Activated T-cell treated with anti-CD3 and anti-CD28 coated beads, Interleukin-2, amount 50 U/mL, for 24 hours (primary cell): ENCODE results near the gene DIAPH2.
"Not testable (repeated sequence)": the region's sequence is repeated elsewhere in the genome, so short reads cannot be mapped to it uniquely, and the experiment has no call there.

ENCODE experiments used
- DNase-seq: peaks from one replicate; pipeline ENCODE4 v3.0.0-alpha.2; 2020
- H3K27ac Mint-ChIP-seq: 2 replicates; pipeline ENCODE4 v1.8.0; 2020; ENCODE audit warnings: mild to moderate bottlenecking, mixed read lengths
- H3K27me3 Mint-ChIP-seq: 2 replicates; pipeline ENCODE4 v1.8.0; 2020; ENCODE audit warnings: mixed read lengths
- H3K36me3 Mint-ChIP-seq: 2 replicates; pipeline ENCODE4 v1.8.0; 2020; ENCODE audit warnings: low read depth, mixed read lengths
- H3K4me1 Mint-ChIP-seq: 2 replicates; pipeline ENCODE4 v1.8.0; 2020; ENCODE audit warnings: low read depth, mixed read lengths
- H3K4me3 Mint-ChIP-seq: 2 replicates; pipeline ENCODE4 v1.8.0; 2020; ENCODE audit warnings: mild to moderate bottlenecking, moderate library complexity, mixed read lengths
- H3K9me3 Mint-ChIP-seq: 2 replicates; pipeline ENCODE4 v1.8.0; 2020; ENCODE audit warnings: mixed read lengths

The DIAPH2 gene

DNA sequence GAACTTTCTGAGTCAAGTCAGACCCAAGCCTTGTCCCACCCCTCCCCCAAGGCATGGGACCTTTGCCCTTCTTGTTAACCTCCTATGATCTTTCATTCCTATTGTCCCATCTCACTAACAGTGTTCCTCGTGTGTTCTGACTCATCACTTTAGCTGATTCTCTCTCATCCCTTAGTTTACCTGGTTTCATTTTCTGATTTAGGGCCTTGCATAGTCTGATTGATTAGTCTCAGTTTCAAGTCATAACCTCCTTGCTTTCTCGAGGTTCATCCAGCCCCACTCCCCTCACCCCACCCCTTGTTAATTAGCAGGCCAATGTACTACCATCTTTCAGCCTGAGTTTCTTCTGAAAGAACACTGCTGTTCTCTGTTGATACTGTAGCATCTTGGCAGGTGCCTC lies 716.5 kb downstream of the DIAPH2 start:
- no peak for DNase-seq
- Mint-ChIP-seq H3K27ac (peak overlapping the region; percentile 45), H3K9me3 (no peaks in the 10 kb centered on the region), H3K4me3 (no peak overlapping the region), H3K4me1 (peaks cover 58% of the 10 kb centered on the region), H3K27me3 (peaks cover 18% of the 10 kb centered on the region), H3K36me3 (no peaks in the 10 kb centered on the region)

DNA sequence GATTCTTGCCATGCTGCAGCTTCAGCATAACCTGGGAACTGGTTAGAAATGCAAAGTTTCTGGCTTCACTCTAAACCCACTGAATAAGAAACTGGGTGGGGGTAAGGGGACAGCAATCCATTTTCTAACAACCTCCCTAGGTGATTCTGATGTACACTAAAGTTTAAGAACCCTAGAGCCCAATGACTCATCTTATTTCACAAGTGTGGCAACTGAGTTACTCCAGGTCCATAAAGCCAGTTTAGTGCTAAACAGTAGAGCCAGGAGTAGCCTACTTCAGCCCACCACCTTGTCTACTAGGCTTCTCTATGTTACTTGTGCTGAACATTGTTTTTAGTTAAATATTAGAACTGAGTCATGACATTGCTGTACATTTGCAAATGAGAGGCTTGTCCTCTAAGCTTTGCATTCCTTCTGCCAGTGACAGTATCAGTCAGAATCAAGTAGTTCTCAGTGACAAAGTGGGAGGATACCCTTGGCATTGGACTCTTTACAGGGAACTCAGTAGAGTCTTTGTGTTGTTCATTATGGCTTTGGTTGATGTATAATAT lies 717.0 kb downstream of the DIAPH2 start:
- H3K4me1 Mint-ChIP-seq = peaks cover 58% of the 10 kb centered on the region
- no peak overlapping the region for H3K4me3 Mint-ChIP-seq
- peak overlapping the region; percentile 45 for H3K27ac Mint-ChIP-seq

GRCh38 chrX:97402333-97402732 lies 717.7 kb downstream of the DIAPH2 start:
- H3K27me3 Mint-ChIP-seq = peaks cover 21% of the 10 kb centered on the region
- H3K4me1 Mint-ChIP-seq = peaks cover 56% of the 10 kb centered on the region
- H3K4me3 Mint-ChIP-seq = no peak overlapping the region
- H3K36me3 Mint-ChIP-seq = no peaks in the 10 kb centered on the region
- DNase-seq = no peak
- no peaks in the 10 kb centered on the region for H3K9me3 Mint-ChIP-seq
- peak overlapping the region; percentile 74 for H3K27ac Mint-ChIP-seq

More for the DNA sequence above, 717.0 kb downstream of the DIAPH2 start:
- DNase-seq = no peak
- no peaks in the 10 kb centered on the region for H3K9me3 Mint-ChIP-seq
- H3K36me3 Mint-ChIP-seq = no peaks in the 10 kb centered on the region
- peaks cover 21% of the 10 kb centered on the region for H3K27me3 Mint-ChIP-seq

DNA sequence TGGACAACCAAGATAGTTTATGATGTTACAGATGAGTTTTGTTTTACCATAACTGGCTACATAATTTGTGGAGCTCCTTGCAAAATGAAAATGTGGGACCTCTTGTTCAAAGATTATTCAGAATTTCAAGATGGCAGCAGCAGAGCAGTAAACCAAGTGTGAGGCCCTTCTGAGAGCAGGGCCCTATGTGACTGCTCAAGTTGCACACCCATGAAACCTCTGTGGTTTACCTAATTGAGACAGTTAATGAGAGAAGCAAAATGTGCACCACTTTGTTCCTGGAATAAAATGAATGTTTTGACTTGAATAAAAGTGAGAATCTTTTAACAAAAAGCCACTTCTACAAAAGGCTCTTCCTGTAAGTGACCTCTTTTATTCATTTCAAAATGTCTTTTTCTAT lies 718.3 kb downstream of the DIAPH2 start:
- H3K27me3 Mint-ChIP-seq = peaks cover 21% of the 10 kb centered on the region
- H3K9me3 Mint-ChIP-seq = no peaks in the 10 kb centered on the region
- peaks cover 51% of the 10 kb centered on the region for H3K4me1 Mint-ChIP-seq
- no peak overlapping the region for H3K4me3 Mint-ChIP-seq
- no peaks in the 10 kb centered on the region for H3K36me3 Mint-ChIP-seq
- DNase-seq = no peak
- H3K27ac Mint-ChIP-seq = peak overlapping the region; percentile 74

DNA sequence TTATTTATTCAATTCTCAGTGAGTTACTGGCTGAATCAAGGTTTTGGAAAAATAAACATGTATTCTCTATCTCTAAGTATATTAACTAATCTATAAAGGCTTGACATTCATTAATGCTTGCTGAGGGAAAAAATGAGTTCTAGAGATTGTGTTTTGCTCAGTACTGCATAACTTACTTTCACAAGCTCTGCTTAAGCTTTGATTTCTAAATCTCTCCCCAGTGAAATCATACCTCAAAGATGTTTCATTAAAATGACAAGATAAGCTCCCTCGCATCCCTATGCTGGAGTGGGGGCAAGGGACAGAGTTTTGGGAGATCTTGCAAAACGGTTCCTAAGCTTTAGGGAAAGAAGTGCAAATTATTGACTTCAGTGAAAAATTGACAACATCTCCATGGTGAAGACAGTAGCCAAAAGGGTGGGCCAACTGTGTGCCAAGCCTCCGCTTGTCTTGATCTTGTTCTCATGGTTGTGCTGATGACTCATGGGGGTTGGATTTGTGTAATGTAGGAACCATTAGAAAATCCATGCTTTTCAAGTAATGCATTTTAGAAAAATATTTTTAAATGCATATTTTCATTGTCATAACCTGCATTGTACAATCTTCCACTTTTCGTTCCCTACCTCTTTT lies 720.5 kb downstream of the DIAPH2 start:
- H3K36me3 Mint-ChIP-seq = no peaks in the 10 kb centered on the region
- DNase-seq = no peak
- H3K4me3 Mint-ChIP-seq = no peak overlapping the region
- peaks cover 23% of the 10 kb centered on the region for H3K27me3 Mint-ChIP-seq
- H3K27ac Mint-ChIP-seq = no peak overlapping the region
- peaks cover 2% of the 10 kb centered on the region for H3K9me3 Mint-ChIP-seq
- H3K4me1 Mint-ChIP-seq = peaks cover 31% of the 10 kb centered on the region

- H3K4me3 Mint-ChIP-seq, H3K36me3 Mint-ChIP-seq, H3K9me3 Mint-ChIP-seq, H3K27ac Mint-ChIP-seq, H3K4me1 Mint-ChIP-seq, DNase-seq: not testable (repeated sequence)
- peaks cover 31% of the 10 kb centered on the region for H3K27me3 Mint-ChIP-seq
Observed at GRCh38 chrX:97409632-97410415, 725.2 kb downstream of the DIAPH2 start.

DNA sequence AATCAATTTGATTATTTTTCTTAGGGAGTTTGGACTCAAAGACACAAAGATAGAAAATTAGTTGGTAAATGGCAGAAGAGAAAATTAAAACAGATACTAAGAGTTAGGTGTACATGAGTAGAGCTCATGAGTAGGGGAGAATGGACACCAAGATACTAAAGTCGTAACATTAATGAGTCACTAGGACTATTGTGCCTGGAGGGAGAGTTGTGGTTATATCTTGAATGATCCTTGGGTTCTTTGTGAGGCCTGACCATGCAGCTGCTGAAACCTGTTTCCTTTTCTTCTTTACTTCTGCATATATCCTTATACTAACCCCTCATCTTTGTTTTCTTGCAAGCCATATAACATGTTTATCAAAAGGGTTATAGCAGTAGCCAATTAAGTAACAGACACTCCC lies 731.8 kb downstream of the DIAPH2 start:
- Mint-ChIP-seq H3K27me3 (peaks cover 8% of the 10 kb centered on the region), H3K4me1 (no peaks in the 10 kb centered on the region), H3K36me3 (no peaks in the 10 kb centered on the region), H3K27ac (no peak overlapping the region), H3K9me3 (no peaks in the 10 kb centered on the region), H3K4me3 (no peak overlapping the region)
- DNase-seq = no peak

DNA sequence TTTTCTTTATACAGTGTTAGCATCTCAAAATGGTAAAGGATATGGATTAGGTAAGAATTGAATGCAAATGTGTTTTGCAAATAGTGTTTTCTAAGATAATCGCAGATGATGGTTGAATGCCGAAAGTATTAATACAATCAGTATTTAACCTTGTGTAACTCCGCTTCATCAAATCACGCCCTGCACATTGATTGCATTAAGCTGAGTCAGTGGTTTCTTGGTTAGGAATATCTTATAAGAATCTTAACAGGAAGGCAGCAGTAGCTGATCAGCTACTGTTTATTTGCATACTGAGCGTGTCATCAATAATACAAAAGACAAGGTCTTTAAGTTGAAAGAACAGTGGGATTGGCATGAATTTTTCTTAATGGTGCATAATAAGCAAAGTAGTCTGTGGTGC lies 744.5 kb downstream of the DIAPH2 start:
- Mint-ChIP-seq H3K4me3 (no peak overlapping the region), H3K27ac (no peak overlapping the region), H3K36me3 (peaks cover 10% of the 10 kb centered on the region), H3K4me1 (no peaks in the 10 kb centered on the region), H3K9me3 (no peaks in the 10 kb centered on the region), H3K27me3 (peaks cover 6% of the 10 kb centered on the region)
- DNase-seq = no peak

DNA sequence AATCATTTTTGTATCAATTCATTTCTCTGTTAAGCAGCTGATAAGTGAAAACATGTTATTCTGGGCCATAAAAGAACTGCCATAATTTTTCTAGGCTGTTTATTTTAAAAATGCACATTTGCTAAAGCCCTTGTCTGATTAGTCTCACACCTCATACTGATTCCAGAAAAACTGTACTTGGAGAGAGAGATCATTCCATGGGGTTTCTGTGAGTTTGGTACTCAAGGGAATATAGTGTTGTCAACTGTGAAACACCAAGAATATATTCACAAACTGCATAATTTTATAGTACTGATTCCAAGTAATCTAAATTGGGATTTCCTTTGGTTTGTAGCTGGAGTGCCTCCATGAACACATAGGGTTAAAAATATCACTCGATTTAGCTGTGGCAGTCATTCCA lies 746.6 kb downstream of the DIAPH2 start:
- H3K27ac Mint-ChIP-seq = no peak overlapping the region
- peaks cover 10% of the 10 kb centered on the region for H3K36me3 Mint-ChIP-seq
- H3K4me3 Mint-ChIP-seq = no peak overlapping the region
- DNase-seq = no peak
- H3K4me1 Mint-ChIP-seq = no peaks in the 10 kb centered on the region
- H3K27me3 Mint-ChIP-seq = peaks cover 6% of the 10 kb centered on the region
- H3K9me3 Mint-ChIP-seq = no peaks in the 10 kb centered on the region

DNA sequence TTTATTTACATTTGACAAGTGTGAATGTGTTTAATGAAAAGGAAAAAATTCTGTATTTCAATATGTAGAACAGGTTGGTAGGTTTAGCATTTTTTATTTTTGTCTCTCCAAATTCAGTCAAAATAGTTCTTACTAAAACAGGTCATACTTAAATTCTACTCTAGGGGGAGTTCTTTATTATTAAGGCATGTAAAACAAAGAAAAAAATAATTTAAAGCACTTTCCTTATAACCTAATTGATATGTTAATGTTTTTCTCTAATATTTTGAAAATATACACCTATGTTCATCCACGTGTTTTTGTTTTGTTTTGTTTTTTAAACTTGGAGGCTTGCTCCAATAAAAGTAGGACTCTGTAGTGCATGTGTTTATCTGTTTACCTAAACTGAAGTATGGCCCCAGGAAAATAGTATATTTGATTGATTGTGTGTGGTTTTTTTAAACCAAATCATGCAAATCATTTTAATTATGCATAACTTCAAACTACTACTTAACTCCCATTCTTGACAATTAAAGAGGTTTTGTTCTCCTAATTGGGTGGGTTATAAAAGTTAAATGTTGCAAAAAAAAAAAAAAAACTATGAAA lies 761.7 kb downstream of the DIAPH2 start:
- DNase-seq = no peak
- H3K27ac Mint-ChIP-seq = no peak overlapping the region
- H3K4me3 Mint-ChIP-seq = no peak overlapping the region
- no peaks in the 10 kb centered on the region for H3K4me1 Mint-ChIP-seq
- H3K36me3 Mint-ChIP-seq = no peaks in the 10 kb centered on the region
- no peaks in the 10 kb centered on the region for H3K27me3 Mint-ChIP-seq
- H3K9me3 Mint-ChIP-seq = no peaks in the 10 kb centered on the region

DNA sequence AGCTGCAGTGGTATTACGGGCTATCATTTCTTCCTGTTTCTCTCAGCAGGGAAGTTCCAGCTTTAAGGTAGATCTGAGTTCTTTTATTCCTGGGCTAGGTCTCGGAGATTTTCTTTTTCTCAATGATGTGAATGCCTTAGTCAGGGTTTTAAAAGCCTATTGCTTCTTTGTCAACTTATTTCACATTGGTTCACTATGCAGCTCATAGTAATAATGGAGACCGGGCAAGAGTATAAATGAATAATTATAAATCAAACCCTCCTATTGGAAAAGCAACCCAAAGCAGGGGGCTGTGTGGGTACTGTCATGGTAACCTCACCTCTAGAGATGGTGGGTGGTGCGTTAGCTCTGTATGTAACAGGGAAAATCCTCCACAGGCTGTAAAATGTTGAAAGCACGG lies 762.7 kb downstream of the DIAPH2 start:
- Mint-ChIP-seq H3K27ac (no peak overlapping the region), H3K4me1 (no peaks in the 10 kb centered on the region), H3K36me3 (no peaks in the 10 kb centered on the region), H3K4me3 (no peak overlapping the region), H3K27me3 (no peaks in the 10 kb centered on the region), H3K9me3 (no peaks in the 10 kb centered on the region)
- DNase-seq = no peak

GRCh38 chrX:97452283-97452682 lies 767.6 kb downstream of the DIAPH2 start:
- no peak overlapping the region for H3K27ac Mint-ChIP-seq
- H3K36me3 Mint-ChIP-seq = no peaks in the 10 kb centered on the region
- no peaks in the 10 kb centered on the region for H3K9me3 Mint-ChIP-seq
- DNase-seq = no peak
- H3K4me1 Mint-ChIP-seq = no peaks in the 10 kb centered on the region
- no peak overlapping the region for H3K4me3 Mint-ChIP-seq
- H3K27me3 Mint-ChIP-seq = peaks cover 4% of the 10 kb centered on the region

GRCh38 chrX:97461763-97462162 lies 777.1 kb downstream of the DIAPH2 start:
- no peak for DNase-seq
- H3K27me3 Mint-ChIP-seq = peaks cover 17% of the 10 kb centered on the region
- H3K36me3 Mint-ChIP-seq = no peaks in the 10 kb centered on the region
- H3K4me1 Mint-ChIP-seq = no peaks in the 10 kb centered on the region
- H3K4me3 Mint-ChIP-seq = no peak overlapping the region
- no peaks in the 10 kb centered on the region for H3K9me3 Mint-ChIP-seq
- no peak overlapping the region for H3K27ac Mint-ChIP-seq

GRCh38 chrX:97471071-97471470 lies 786.4 kb downstream of the DIAPH2 start:
- Mint-ChIP-seq H3K36me3 (no peaks in the 10 kb centered on the region), H3K9me3 (no peaks in the 10 kb centered on the region), H3K27ac (no peak overlapping the region), H3K4me3 (no peak overlapping the region), H3K4me1 (no peaks in the 10 kb centered on the region), H3K27me3 (no peaks in the 10 kb centered on the region)
- no peak for DNase-seq

DNA sequence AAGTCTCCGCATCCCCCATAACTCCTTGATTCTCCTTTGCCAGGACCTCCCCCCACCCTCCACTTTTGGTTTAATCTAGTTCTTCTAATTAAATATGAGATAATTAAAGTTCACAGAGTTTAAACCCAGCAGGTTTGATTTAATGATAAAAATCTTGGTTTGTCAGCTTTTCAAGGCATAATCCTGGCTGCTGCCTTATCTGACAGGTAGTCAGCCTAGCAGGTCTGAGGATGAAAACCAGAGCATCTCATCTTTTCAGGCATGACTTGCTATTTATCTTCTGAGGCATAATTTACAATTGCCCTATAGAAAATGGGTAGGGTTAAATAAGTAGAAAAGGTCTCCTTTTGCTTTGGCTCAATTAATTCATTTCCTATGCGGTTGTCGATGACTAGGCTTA lies 790.3 kb downstream of the DIAPH2 start:
- Mint-ChIP-seq H3K4me1 (no peaks in the 10 kb centered on the region), H3K9me3 (no peaks in the 10 kb centered on the region), H3K4me3 (no peak overlapping the region), H3K27ac (no peak overlapping the region), H3K36me3 (no peaks in the 10 kb centered on the region), H3K27me3 (no peaks in the 10 kb centered on the region)
- no peak for DNase-seq
